ENCODE results near the gene TMEM200A. TPM values are rescaled to one million over a fixed set of nuclear protein-coding genes. Genes with fewer than 3 reads are reported as not detected.

TMEM200A gene
- total and polyA plus RNA-seq, 7 donors, result 0.71 to 10.2 (median 4.4) TPM

GRCh38 chr6:130412556-130413290, 46.9 kb downstream of the TMEM200A start:
- Histone ChIP-seq H3K4me1 (no peaks in the 10 kb centered on the region), H3K9me3 (peaks cover 0 to 2% (median 0%) of the 10 kb centered on the region in 4 donors), H3K4me3 (no peak overlapping the region), H3K27ac (peak overlapping the region in 1 of 4 donors; percentile 17), H3K27me3 (no peaks in the 10 kb centered on the region), H3K36me3 (no peaks in the 10 kb centered on the region)
- DNase-seq, result no peak
- intact Hi-C loops (cut with DNase I), result no loop called here
- 77 to 92% methylated on average over 1 of the region's 1 CpG for WGBS, 2 donors
- TF ChIP-seq POLR2AphosphoS5 (IDR thresholded peaks at IDR 0.05) (peak in 1 of 4 donors; percentile 26), EP300 (IDR thresholded peaks at IDR 0.05) (no peak)

GRCh38 chr6:130417951-130418350, 52.1 kb downstream of the TMEM200A start:
- Histone ChIP-seq H3K27ac (no peak overlapping the region), H3K9me3 (no peaks in the 10 kb centered on the region), H3K4me1 (no peaks in the 10 kb centered on the region), H3K4me3 (no peak overlapping the region), H3K27me3 (no peaks in the 10 kb centered on the region), H3K36me3 (no peaks in the 10 kb centered on the region)
- no peak for DNase-seq
- TF ChIP-seq POLR2A (IDR thresholded peaks at IDR 0.05), result no peak
- no peak for TF ChIP-seq EP300 (IDR thresholded peaks at IDR 0.05)
- TF ChIP-seq, protein P1, sequence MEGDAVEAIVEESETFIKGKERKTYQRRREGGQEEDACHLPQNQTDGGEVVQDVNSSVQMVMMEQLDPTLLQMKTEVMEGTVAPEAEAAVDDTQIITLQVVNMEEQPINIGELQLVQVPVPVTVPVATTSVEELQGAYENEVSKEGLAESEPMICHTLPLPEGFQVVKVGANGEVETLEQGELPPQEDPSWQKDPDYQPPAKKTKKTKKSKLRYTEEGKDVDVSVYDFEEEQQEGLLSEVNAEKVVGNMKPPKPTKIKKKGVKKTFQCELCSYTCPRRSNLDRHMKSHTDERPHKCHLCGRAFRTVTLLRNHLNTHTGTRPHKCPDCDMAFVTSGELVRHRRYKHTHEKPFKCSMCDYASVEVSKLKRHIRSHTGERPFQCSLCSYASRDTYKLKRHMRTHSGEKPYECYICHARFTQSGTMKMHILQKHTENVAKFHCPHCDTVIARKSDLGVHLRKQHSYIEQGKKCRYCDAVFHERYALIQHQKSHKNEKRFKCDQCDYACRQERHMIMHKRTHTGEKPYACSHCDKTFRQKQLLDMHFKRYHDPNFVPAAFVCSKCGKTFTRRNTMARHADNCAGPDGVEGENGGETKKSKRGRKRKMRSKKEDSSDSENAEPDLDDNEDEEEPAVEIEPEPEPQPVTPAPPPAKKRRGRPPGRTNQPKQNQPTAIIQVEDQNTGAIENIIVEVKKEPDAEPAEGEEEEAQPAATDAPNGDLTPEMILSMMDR (IDR thresholded peaks at IDR 0.05), result no peak
- no peak for TF ChIP-seq POLR2AphosphoS5 (IDR thresholded peaks at IDR 0.05)
- intact Hi-C loops (cut with DNase I), result no loop called here

DNA sequence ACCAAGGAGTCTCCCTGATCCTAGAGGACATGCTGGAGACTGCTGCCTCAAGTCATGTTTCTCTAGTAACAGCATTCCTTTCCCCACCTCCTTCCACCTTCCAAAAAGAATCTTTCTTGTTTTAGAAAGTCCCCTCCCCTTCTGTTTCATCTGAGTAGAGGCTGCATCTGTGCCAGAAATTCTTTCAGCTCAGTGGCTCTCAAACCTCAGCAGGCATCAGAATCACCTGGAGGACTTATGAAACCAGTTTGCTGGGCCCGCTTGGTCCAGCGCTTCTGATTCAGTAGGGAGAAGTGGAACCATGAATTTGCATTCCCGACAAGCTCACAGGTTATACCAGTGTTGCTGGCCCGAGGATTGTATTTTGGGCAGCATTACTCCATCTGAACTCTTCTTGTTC, 55.1 kb downstream of the TMEM200A start:
- WGBS, 2 donors, result 94 to 96% methylated on average over 4 of the region's 4 CpGs
- Histone ChIP-seq H3K9me3 (no peaks in the 10 kb centered on the region), H3K27ac (no peak overlapping the region), H3K4me3 (no peak overlapping the region), H3K27me3 (no peaks in the 10 kb centered on the region), H3K36me3 (no peaks in the 10 kb centered on the region), H3K4me1 (no peaks in the 10 kb centered on the region)
- intact Hi-C loops (cut with DNase I), result no loop called here
- TF ChIP-seq POLR2A (IDR thresholded peaks at IDR 0.05), result no peak
- TF ChIP-seq, protein P1 (IDR thresholded peaks at IDR 0.05), result no peak
- TF ChIP-seq POLR2AphosphoS5 (IDR thresholded peaks at IDR 0.05), result no peak
- no peak for TF ChIP-seq EP300 (IDR thresholded peaks at IDR 0.05)
- DNase-seq, result no peak

- WGBS, 2 donors, result 93 to 96% methylated on average over 1 of the region's 1 CpG
These were observed 55.8 kb downstream of the TMEM200A start for GRCh38 chr6:130421585-130421984.

DNA sequence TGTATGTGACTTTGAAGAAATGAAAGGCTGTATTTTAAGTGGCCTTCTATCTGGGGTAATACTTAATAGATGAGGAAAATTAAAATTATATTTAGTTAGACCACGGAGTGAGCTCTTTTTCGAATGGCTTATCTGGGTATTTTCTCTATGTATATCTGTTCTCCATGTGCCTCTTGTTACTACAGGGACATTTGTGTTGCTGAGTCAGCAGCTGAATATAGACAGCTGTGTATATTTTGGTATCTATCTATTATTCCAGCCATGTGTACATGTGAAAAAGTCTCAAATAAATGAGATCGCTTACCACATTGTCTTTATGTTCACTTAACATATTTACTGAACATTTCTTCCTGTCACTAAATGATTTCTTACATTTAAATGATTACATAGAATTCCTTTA, 57.2 kb downstream of the TMEM200A start:
- H3K36me3 ChIP-seq, result no peaks in the 10 kb centered on the region
- no peaks in the 10 kb centered on the region for H3K9me3 ChIP-seq
- 90% methylated on average over 3 of the region's 3 CpGs for WGBS, 2 donors
- no peak for DNase-seq
- no peak overlapping the region for H3K4me3 ChIP-seq
- intact Hi-C loops (cut with DNase I), result no loop called here
- H3K27ac ChIP-seq, result no peak overlapping the region
- H3K4me1 ChIP-seq, result no peaks in the 10 kb centered on the region
- TF ChIP-seq, protein P1 (IDR thresholded peaks at IDR 0.05), result no peak
- TF ChIP-seq POLR2A (IDR thresholded peaks at IDR 0.05), result no peak
- TF ChIP-seq EP300 (IDR thresholded peaks at IDR 0.05), result no peak
- TF ChIP-seq POLR2AphosphoS5 (IDR thresholded peaks at IDR 0.05), result no peak
- no peaks in the 10 kb centered on the region for H3K27me3 ChIP-seq

More at GRCh38 chr6:130421585-130421984, 55.8 kb downstream of the TMEM200A start:
- H3K27me3 ChIP-seq, result no peaks in the 10 kb centered on the region
- H3K27ac ChIP-seq, result no peak overlapping the region
- H3K36me3 ChIP-seq, result no peaks in the 10 kb centered on the region
- no peaks in the 10 kb centered on the region for H3K9me3 ChIP-seq
- no peak for TF ChIP-seq POLR2AphosphoS5 (IDR thresholded peaks at IDR 0.05)
- no peak for TF ChIP-seq POLR2A (IDR thresholded peaks at IDR 0.05)
- TF ChIP-seq, protein P1 (IDR thresholded peaks at IDR 0.05), result no peak
- no peak for TF ChIP-seq EP300 (IDR thresholded peaks at IDR 0.05)
- no peaks in the 10 kb centered on the region for H3K4me1 ChIP-seq
- no peak overlapping the region for H3K4me3 ChIP-seq
- DNase-seq, result no peak
- intact Hi-C loops (cut with DNase I), result no loop called here

Measured in sigmoid colon (tissue), 7 donors.